ENCODE measurements around the gene SFMBT1.

GRCh38 chr3:53028641-53029040, 17.2 kb downstream of the SFMBT1 start:
- no peak for TF ChIP-seq CTCF (conservative IDR thresholded peaks at IDR 0.05; ENCODE audit: low read depth, low read length)
- no peak for TF ChIP-seq EZH2 (IDR thresholded peaks at IDR 0.05; ENCODE audit: borderline replicate concordance, low read depth, low read length, poor library complexity, severe bottlenecking)
